WTC11 (cell line): ENCODE data around the gene GNLY. TPM values are rescaled to one million over a fixed set of nuclear protein-coding genes. Genes with fewer than 3 reads are reported as not detected.

ENCODE experiments used
- ATAC-seq: fragments of 200-7000 bp; cut with Tn5 transposase; 2 replicates; pipeline ENCODE4 v1.10.0; 2021; ENCODE audit warnings: mild to moderate bottlenecking, moderate library complexity
- CTCF ChIA-PET: fragments of 300-600 bp; sonication (Branson Sonifier 250); formaldehyde crosslinking; loops from one replicate; lab custom pipeline; 2021; ENCODE audit warnings: antibody characterized with exemption; lab: Charles Lee
- POLR2A ChIA-PET: fragments of 350-600 bp; sonication (Branson Sonifier 250); formaldehyde crosslinking; loops from one replicate; lab custom pipeline; 2021; ENCODE audit warnings: antibody characterized with exemption; lab: Charles Lee
- DNase-seq: peaks from one replicate; pipeline ENCODE4 v3.0.0; 2021; ENCODE audit warnings: low spot score
- H3K27ac Mint-ChIP-seq: 2 replicates; pipeline ENCODE4 v1.8.0; 2021; ENCODE audit warnings: mixed read lengths
- H3K27me3 Mint-ChIP-seq: 2 replicates; pipeline ENCODE4 v1.8.0; 2021; ENCODE audit warnings: low read depth, mild to moderate bottlenecking, moderate library complexity, mixed read lengths
- H3K36me3 Mint-ChIP-seq: 2 replicates; pipeline ENCODE4 v1.8.0; 2021; ENCODE audit warnings: mixed read lengths
- H3K4me1 Mint-ChIP-seq: 2 replicates; pipeline ENCODE4 v1.8.0; 2022; ENCODE audit warnings: mixed read lengths
- H3K4me3 Mint-ChIP-seq: 2 replicates; pipeline ENCODE4 v1.8.0; 2021; ENCODE audit warnings: mild to moderate bottlenecking, moderate library complexity, mixed read lengths
- H3K9me3 Mint-ChIP-seq: 2 replicates; pipeline ENCODE4 v1.8.0; 2021; ENCODE audit warnings: mixed read lengths
- ATF1 ChIP-seq: sonication (generic); formaldehyde crosslinking; IDR thresholded peaks from 2 replicates; pipeline ENCODE4 v1.8.1; 2023; ENCODE audit warnings: mild to moderate bottlenecking, moderate library complexity, missing genetic modification reagents
- CREM ChIP-seq: sonication (generic); formaldehyde crosslinking; IDR thresholded peaks from 2 replicates; pipeline ENCODE4 v1.8.1; 2022; ENCODE audit warnings: mild to moderate bottlenecking, missing genetic modification reagents, moderate library complexity
- E2F4 ChIP-seq: sonication (generic); formaldehyde crosslinking; IDR thresholded peaks from 2 replicates; pipeline ENCODE4 v1.8.1; 2022; ENCODE audit warnings: low read depth, mild to moderate bottlenecking, moderate library complexity, missing genetic modification reagents, borderline replicate concordance
- E2F5 ChIP-seq: sonication (generic); formaldehyde crosslinking; IDR thresholded peaks from 2 replicates; pipeline ENCODE4 v1.8.1; 2022; ENCODE audit warnings: mild to moderate bottlenecking, moderate library complexity, missing genetic modification reagents
- ELF4 ChIP-seq: sonication (generic); formaldehyde crosslinking; IDR thresholded peaks from 2 replicates; pipeline ENCODE4 v1.8.1; 2022; ENCODE audit warnings: low read depth, mild to moderate bottlenecking, moderate library complexity, missing genetic modification reagents
- FOXP4 ChIP-seq: sonication (generic); formaldehyde crosslinking; IDR thresholded peaks from 2 replicates; pipeline ENCODE4 v1.8.0; 2022; ENCODE audit warnings: mild to moderate bottlenecking, missing genetic modification reagents
- HMGXB4 ChIP-seq: sonication (generic); formaldehyde crosslinking; IDR thresholded peaks from 2 replicates; pipeline ENCODE4 v1.8.1; 2023; ENCODE audit warnings: mild to moderate bottlenecking, moderate library complexity, missing genetic modification reagents
- IRF1 ChIP-seq: sonication (generic); formaldehyde crosslinking; IDR thresholded peaks from 2 replicates; pipeline ENCODE4 v1.8.0; 2023; ENCODE audit warnings: missing genetic modification reagents
- NFE2L1 ChIP-seq: sonication (generic); formaldehyde crosslinking; IDR thresholded peaks from 2 replicates; pipeline ENCODE4 v1.8.1; 2023; ENCODE audit warnings: missing genetic modification reagents
- NFYB ChIP-seq: sonication (generic); formaldehyde crosslinking; conservative IDR thresholded peaks from 2 replicates; pipeline ENCODE4 v1.8.0; 2022; ENCODE audit warnings: low read depth, missing genetic modification reagents
- PRRX2 ChIP-seq: fragments of 250-450 bp; sonication (Bioruptor Pico); IDR thresholded peaks from 2 replicates; pipeline ENCODE4 v1.8.0; 2021; ENCODE audit warnings: mild to moderate bottlenecking
- RELA ChIP-seq: sonication (generic); formaldehyde crosslinking; IDR thresholded peaks from 2 replicates; pipeline ENCODE4 v1.8.1; 2022; ENCODE audit warnings: missing genetic modification reagents, mild to moderate bottlenecking, borderline replicate concordance
- SMAD4 ChIP-seq: sonication (generic); formaldehyde crosslinking; IDR thresholded peaks from 2 replicates; pipeline ENCODE4 v1.8.0; 2022; ENCODE audit warnings: mild to moderate bottlenecking, missing genetic modification reagents
- USF2 ChIP-seq: sonication (generic); formaldehyde crosslinking; IDR thresholded peaks from 2 replicates; pipeline ENCODE4 v1.8.1; 2023; ENCODE audit warnings: mild to moderate bottlenecking, missing genetic modification reagents, moderate library complexity
- ZBTB43 ChIP-seq: sonication (generic); formaldehyde crosslinking; IDR thresholded peaks from 2 replicates; pipeline ENCODE4 v1.8.1; 2023; ENCODE audit warnings: mild to moderate bottlenecking, missing genetic modification reagents
- ZMAT4 ChIP-seq: fragments of 250-450 bp; sonication (Bioruptor Pico); IDR thresholded peaks from 2 replicates; pipeline ENCODE4 v1.9.0; 2021; ENCODE audit warnings: mild to moderate bottlenecking
- ZSCAN18 ChIP-seq: fragments of 250-450 bp; sonication (Bioruptor Pico); IDR thresholded peaks from 2 replicates; pipeline ENCODE4 v2.1.2; 2022; ENCODE audit warnings: mild to moderate bottlenecking, moderate library complexity
- total RNA-seq: library from RNA; stranded (reverse); gene quantifications from 3 replicates; pipeline ENCODE4 v1.2.3, GENCODE V29; 2021

Gene GNLY
- total RNA-seq, 1 experiment from 2014 or later: not detected

- Mint-ChIP-seq H3K4me1 (peaks cover 28% of the 10 kb centered on the region), H3K9me3 (peaks cover 4% of the 10 kb centered on the region; the same call in 1 of the 2 replicates), H3K4me3 (no peak overlapping the region), H3K27me3 (peaks cover 9% of the 10 kb centered on the region), H3K27ac (no peak overlapping the region), H3K36me3 (no peaks in the 10 kb centered on the region)
- TF ChIP-seq RELA (CRISPR knock-in tag) (no peak), ZBTB43 (CRISPR knock-in tag) (no peak)
- POLR2A ChIA-PET: no interaction called here
- ATAC-seq (no peak), DNase-seq (no peak)
- CTCF ChIA-PET: interaction anchor here (0.7 to 1.2 kb wide), 3 partner anchors 24 to 65 kb away, joined by 3 to 4 read pairs (median 3); no protein-coding TSS in a partner anchor
These were observed 8.6 kb downstream of the GNLY start for GRCh38 chr2:85702800-85703199.

GRCh38 chr2:85703329-85703728 lies 9.2 kb downstream of the GNLY start:
- POLR2A ChIA-PET: no interaction called here
- TF ChIP-seq FOXP4 (no peak), E2F4 (CRISPR knock-in tag) (no peak), PRRX2 (CRISPR knock-in tag) (no peak), CREM (no peak), ATF1 (CRISPR knock-in tag) (no peak), HMGXB4 (CRISPR knock-in tag) (no peak), NFYB (CRISPR knock-in tag) (no peak), USF2 (CRISPR knock-in tag) (no peak), NFE2L1 (CRISPR knock-in tag) (no peak), ZMAT4 (CRISPR knock-in tag) (no peak)

GRCh38 chr2:85704038-85704437 lies 9.9 kb downstream of the GNLY start:
- ATAC-seq (no peak), DNase-seq (no peak)
- peaks cover 28% of the 10 kb centered on the region for H3K4me1 Mint-ChIP-seq
- peaks cover 12% of the 10 kb centered on the region for H3K27me3 Mint-ChIP-seq
- H3K9me3 Mint-ChIP-seq: peaks cover 4% of the 10 kb centered on the region; the same call in 1 of the 2 replicates
- no peaks in the 10 kb centered on the region for H3K36me3 Mint-ChIP-seq
- no peak overlapping the region for H3K4me3 Mint-ChIP-seq
- CTCF ChIA-PET: interaction anchor here (1.2 to 1.8 kb wide), 3 partner anchors 18 to 123 kb away, joined by 3 to 5 read pairs (median 4); no protein-coding TSS in a partner anchor
- POLR2A ChIA-PET: no interaction called here
- no peak overlapping the region for H3K27ac Mint-ChIP-seq
- no peak for TF ChIP-seq ZMAT4 (CRISPR knock-in tag)
- TF ChIP-seq ELF4 (CRISPR knock-in tag): no peak
- no peak for TF ChIP-seq ATF1 (CRISPR knock-in tag)
- no peak for TF ChIP-seq IRF1 (CRISPR knock-in tag)
- TF ChIP-seq SMAD4 (CRISPR knock-in tag): no peak
- TF ChIP-seq ZSCAN18 (CRISPR knock-in tag): no peak
- TF ChIP-seq ZBTB43 (CRISPR knock-in tag): no peak
- no peak for TF ChIP-seq E2F5 (CRISPR knock-in tag)
- TF ChIP-seq CREM: no peak

More at GRCh38 chr2:85703329-85703728, 9.2 kb downstream of the GNLY start:
- peaks cover 12% of the 10 kb centered on the region for H3K27me3 Mint-ChIP-seq
- H3K9me3 Mint-ChIP-seq: peaks cover 4% of the 10 kb centered on the region; the same call in 1 of the 2 replicates
- H3K4me3 Mint-ChIP-seq: no peak overlapping the region
- DNase-seq (no peak), ATAC-seq (no peak)
- no peaks in the 10 kb centered on the region for H3K36me3 Mint-ChIP-seq
- no peak overlapping the region for H3K27ac Mint-ChIP-seq
- CTCF ChIA-PET: interaction anchor here (1.1 to 1.8 kb wide), 3 partner anchors 25 to 66 kb away, joined by 3 to 4 read pairs (median 4); no protein-coding TSS in a partner anchor
- H3K4me1 Mint-ChIP-seq: peaks cover 28% of the 10 kb centered on the region
